ENCODE data around the gene C2CD4D. TPM values are rescaled to one million over a fixed set of nuclear protein-coding genes. Genes with fewer than 3 reads are reported as not detected.
"Not testable (repeated sequence)": the region's sequence is repeated elsewhere in the genome, so short reads cannot be mapped to it uniquely, and the experiment has no call there.

The C2CD4D gene
- total RNA-seq, 1 experiment from 2014 or later: not detected

DNA sequence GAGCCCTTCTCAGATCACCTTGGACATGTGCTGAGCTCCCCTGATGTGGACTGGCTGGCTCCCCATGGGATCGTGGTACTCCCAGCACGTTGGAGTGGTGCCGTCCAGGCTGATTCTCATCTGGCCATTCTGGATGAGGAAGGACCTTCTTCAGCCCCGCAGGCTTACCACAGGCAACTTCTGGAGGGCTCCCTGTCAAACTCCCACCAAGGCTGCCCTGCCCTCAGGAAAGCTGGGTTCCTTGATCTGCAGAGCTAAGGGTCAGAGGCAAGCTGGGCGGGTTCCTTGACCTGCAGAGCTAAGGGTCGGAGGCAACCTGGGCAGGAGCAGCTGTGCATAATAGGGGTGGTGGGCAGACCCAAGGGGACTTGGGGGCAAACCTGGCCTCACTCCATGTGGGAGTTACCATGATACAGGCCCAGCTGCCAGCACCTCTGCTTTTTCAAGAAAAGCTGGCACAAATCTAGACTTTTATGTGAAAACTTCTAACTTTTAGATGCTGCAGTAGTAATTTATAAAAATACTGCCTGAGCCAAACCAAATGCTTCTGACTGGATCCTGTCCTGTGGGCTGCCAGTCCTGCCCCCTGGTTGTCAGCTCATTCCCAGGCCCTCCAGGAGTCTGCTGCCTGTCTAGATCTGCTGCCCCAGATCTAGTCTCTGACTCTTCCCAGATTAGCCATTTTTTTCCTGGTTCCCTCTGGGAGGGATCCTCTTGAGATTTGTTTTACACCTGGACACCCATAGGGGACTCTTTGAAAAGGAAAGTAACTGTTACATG lies 19.5 kb upstream of the C2CD4D start:
- DNase-seq (ENCODE audit: low spot score): no peak

- no peak for DNase-seq (ENCODE audit: low spot score)
These were observed 18.6 kb upstream of the C2CD4D start for GRCh38 chr1:151858030-151858746.

DNA sequence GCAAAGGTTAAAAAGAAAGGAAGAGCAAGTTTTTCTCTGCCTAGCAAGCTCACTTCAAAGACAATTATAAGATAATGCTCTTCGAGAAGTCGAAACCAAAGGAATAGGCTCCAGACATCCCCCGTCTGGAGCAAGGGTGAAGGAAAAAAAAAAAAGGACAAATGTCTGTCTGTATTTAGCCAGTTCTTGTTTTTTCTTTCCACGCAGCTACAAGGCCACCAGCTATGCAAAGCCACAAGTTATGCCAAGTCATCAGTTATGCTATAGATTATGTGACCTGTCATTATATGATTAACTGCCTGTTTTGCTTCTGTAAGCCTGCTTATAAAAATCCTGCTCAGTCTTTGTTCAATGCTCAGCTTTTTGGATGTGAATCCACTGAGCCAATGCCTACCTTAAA lies 16.3 kb upstream of the C2CD4D start:
- DNase-seq (ENCODE audit: low spot score): no peak

GRCh38 chr1:151855516-151855915 lies 15.9 kb upstream of the C2CD4D start:
- DNase-seq (ENCODE audit: low spot score): not testable (repeated sequence)

GRCh38 chr1:151854658-151855057 lies 15.0 kb upstream of the C2CD4D start:
- DNase-seq (ENCODE audit: low spot score): no peak

DNA sequence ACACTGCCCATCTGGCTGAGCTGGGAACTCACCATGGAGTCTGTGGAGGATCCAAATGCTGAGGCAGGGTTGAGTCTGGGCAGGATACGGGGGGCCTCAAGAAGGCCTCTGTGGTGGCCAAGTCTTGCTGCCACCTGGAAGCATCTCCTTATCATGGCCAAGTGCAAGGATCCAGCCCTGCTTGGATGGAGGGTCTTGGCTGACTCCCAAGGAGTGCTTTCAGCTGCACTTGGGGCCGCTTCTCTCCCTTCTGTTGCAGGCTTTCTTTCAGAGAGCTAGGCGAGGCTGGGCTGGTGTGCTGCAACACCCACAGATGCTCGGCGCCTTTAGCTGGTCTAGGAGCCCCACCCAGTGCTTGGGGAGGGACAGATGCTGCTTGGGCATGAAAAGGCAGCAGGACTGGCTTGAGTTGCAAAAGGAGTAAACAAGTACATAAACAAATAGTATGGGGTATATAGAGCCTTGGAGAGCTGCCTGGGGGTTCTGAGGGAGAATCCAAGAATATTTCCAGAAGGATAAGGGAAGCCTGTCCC lies 13.9 kb upstream of the C2CD4D start, which contains the start of gene THEM5:
THEM5 (minus strand) TSS at position 302 of the 533 bp plus-strand sequence; CDS start at position 155, 147 bp downstream.
- DNase-seq (ENCODE audit: low spot score): no peak

- no peak for DNase-seq (ENCODE audit: low spot score)
These were observed 13.1 kb upstream of the C2CD4D start for GRCh38 chr1:151852733-151853132.

- DNase-seq (ENCODE audit: low spot score): no peak
These were observed 12.3 kb upstream of the C2CD4D start for GRCh38 chr1:151851886-151852285.

DNA sequence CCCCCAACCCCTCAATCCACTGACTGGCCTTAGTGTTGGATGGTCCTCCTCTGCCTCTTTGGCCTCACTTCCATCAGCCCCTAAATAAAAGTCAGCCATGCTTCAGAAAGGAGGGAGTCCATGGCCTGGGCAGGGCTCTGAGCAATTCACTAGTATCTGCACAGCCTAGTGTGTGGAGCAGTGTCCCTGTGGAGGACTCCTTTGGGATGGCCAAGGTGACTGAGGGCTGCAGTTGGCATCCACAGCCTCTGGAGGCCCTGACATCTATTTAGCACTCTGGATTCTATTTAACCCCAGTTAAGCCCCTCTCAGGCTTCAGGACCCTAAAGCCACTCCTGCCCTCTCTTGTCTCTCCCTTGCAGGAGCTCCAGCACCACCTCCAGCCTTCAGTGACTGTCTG lies 10.3 kb upstream of the C2CD4D start:
- no peak for DNase-seq (ENCODE audit: low spot score)

DNA sequence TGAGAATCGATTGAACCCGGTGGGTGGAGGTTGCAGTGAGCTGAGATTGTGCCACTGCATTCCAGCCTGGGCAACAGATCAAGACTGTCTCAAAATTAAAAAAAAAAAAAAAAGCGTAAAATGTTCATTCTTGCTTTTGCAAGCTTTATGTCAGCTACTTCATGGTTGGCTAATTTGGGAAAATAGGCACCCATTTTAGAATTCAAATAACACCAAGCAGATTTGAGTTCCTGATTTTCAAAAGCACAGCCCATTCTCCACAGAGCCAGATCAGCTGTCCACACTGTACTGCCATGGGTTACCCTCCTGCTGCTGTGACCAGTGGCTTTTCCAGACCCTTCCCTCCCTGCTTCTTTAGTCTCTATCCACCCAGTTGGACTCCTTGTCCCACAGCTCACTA lies 9.5 kb upstream of the C2CD4D start:
- DNase-seq (ENCODE audit: low spot score): no peak

- DNase-seq (ENCODE audit: low spot score): no peak
These were observed 8.4 kb upstream of the C2CD4D start for GRCh38 chr1:151847867-151848596.

- no peak for DNase-seq (ENCODE audit: low spot score)
These were observed 7.1 kb upstream of the C2CD4D start for GRCh38 chr1:151846686-151847237.

- peak; percentile 88 for DNase-seq (ENCODE audit: low spot score)
These were observed 6.5 kb upstream of the C2CD4D start for GRCh38 chr1:151846062-151846568.

- DNase-seq (ENCODE audit: low spot score): no peak
These were observed 3.8 kb upstream of the C2CD4D start for GRCh38 chr1:151843398-151843797.

- DNase-seq (ENCODE audit: low spot score): peak; percentile 78
These were observed 1.5 kb upstream of the C2CD4D start for GRCh38 chr1:151841141-151841540.

- no peak for DNase-seq (ENCODE audit: low spot score)
These were observed 801 bp upstream of the C2CD4D start for GRCh38 chr1:151840421-151840820.

GRCh38 chr1:151839082-151839412 lies 573 bp downstream of the C2CD4D start:
- no peak for DNase-seq (ENCODE audit: low spot score)

DNA sequence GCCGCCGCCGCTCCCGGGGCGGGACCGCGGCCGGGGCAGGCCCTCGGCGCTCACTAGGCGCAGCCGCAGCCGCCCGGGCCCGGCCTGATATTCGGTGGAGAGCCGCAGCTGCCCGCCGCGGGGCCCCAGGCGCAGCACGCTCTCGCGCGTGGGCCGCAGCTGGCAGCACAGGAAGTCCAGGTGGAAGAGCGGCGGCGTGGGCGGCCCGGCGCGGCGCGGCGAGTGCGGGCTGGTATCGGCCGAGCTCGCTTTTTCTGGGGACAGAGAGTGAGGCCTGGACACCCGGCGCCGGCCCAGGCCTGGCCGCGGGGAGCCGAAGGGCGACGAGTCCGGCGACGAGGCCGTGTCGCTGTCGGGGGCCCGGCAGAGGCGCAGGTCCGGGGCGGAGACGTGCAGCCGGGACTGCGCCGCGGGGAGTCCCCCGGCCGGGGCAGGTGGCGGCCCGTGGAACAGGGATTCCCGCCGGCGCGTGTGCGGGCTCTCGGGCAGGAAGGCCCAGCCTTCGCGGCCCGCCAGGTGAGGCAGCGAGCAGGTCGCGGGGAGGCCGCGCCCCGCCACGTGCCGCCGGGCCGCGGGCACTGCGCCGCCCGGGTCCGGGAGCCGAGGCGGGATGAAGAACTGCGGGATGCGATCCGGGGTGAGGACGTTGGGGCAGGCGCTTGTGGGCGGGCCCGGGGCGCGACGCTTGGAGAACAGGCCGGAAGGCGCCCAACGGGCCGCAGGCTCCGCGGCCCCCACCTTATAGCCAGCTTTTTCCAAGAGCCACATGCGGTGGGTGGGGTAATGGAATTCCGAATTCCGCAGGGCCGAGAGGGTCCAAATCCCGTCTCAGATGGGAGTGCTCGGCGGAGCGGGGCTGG lies 1.2 kb downstream of the C2CD4D start:
- no peak for DNase-seq (ENCODE audit: low spot score)

GRCh38 chr1:151837884-151838221 lies 1.8 kb downstream of the C2CD4D start:
- no peak for DNase-seq (ENCODE audit: low spot score)

DNA sequence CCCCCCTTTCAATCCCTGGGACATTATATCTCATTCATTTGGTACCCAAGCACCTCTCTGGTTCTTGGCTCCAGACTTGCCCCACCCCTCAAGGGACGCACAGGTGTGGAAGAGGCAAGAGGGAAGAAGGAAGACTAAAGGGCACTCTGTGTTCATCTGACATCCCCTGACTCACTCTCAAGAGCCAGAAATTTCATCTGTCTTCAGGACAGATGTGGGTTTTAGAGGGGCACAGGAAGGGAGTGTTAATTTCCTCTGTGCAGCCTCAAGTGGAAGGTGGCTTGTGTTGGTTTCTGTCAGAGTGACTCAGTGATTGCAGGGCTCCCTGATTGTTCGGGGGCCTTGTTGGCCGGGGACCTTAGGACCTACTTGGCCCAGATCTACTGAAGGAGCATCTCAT lies 2.4 kb downstream of the C2CD4D start:
- no peak for DNase-seq (ENCODE audit: low spot score)

- no peak for DNase-seq (ENCODE audit: low spot score)
These were observed 4.0 kb downstream of the C2CD4D start for GRCh38 chr1:151835596-151835995.
